NCI-H2029 treated with DMSO at 0.1 percent for 48 hours (cell line): Measurements from ENCODE around the gene PCIF1.
"Not testable (repeated sequence)": the region's sequence is repeated elsewhere in the genome, so short reads cannot be mapped to it uniquely, and the experiment has no call there.

ENCODE experiments used
- DNase-seq: peaks from one replicate; lab custom pipeline; 2025; lab: John Stamatoyannopoulos, UW

PCIF1 gene

GRCh38 chr20:45924391-45925261 is 9.9 kb upstream of the PCIF1 start:
- DNase-seq = no peak

- DNase-seq = no peak
Observed at GRCh38 chr20:45925821-45926506, 8.5 kb upstream of the PCIF1 start.

GRCh38 chr20:45926731-45927070 is 7.8 kb upstream of the PCIF1 start:
- no peak for DNase-seq

- DNase-seq = no peak
Observed at GRCh38 chr20:45927071-45927878, 7.2 kb upstream of the PCIF1 start.

- not testable (repeated sequence) for DNase-seq
Observed at GRCh38 chr20:45931680-45932079, 2.8 kb upstream of the PCIF1 start.

GRCh38 chr20:45933266-45934045 is 1.0 kb upstream of the PCIF1 start:
- DNase-seq = peak; percentile 53

GRCh38 chr20:45934046-45934585 is 367 bp upstream of the PCIF1 start:
- DNase-seq = no peak

GRCh38 chr20:45935416-45936046 is 1.0 kb downstream of the PCIF1 start:
- no peak for DNase-seq

- no peak for DNase-seq
Observed at GRCh38 chr20:45937765-45938164, 3.3 kb downstream of the PCIF1 start.

- DNase-seq = no peak
Observed at GRCh38 chr20:45938727-45939438, 4.4 kb downstream of the PCIF1 start.

GRCh38 chr20:45940053-45940452 is 5.6 kb downstream of the PCIF1 start:
- DNase-seq = no peak

GRCh38 chr20:45940469-45940868 is 6.0 kb downstream of the PCIF1 start:
- no peak for DNase-seq

- no peak for DNase-seq
Observed at GRCh38 chr20:45943613-45944012, 9.1 kb downstream of the PCIF1 start.

- DNase-seq = no peak
Observed at GRCh38 chr20:45944151-45944964, 9.9 kb downstream of the PCIF1 start.

- DNase-seq = no peak
Observed at GRCh38 chr20:45944965-45945677, 10.6 kb downstream of the PCIF1 start.

- DNase-seq = no peak
Observed at GRCh38 chr20:45945678-45946148, 11.2 kb downstream of the PCIF1 start.

- DNase-seq = no peak
Observed at GRCh38 chr20:45946149-45946970, 11.9 kb downstream of the PCIF1 start.
